Upper lobe of left lung (tissue), 4 donors: Measurements from ENCODE around the gene EYS.

Experiments
- EP300 ChIP-seq, 4 donors: sonication (generic); formaldehyde crosslinking; IDR thresholded peaks; one replicate each; pipeline ENCODE4 v1.5.1; 2017; ENCODE audit warnings: antibody characterized with exemption in 4 of 4, control low read depth in 2 of 4
- POLR2A ChIP-seq, 4 donors: fragments of 450-650 bp; IDR thresholded peaks; one replicate each; pipeline ENCODE4 v1.5.1; 2016 to 2017; ENCODE audit warnings: antibody characterized with exemption in 4 of 4, mild to moderate bottlenecking in 2 of 4
- POLR2AphosphoS5 ChIP-seq, 2 donors: sonication (generic); formaldehyde crosslinking; IDR thresholded peaks; one replicate each; pipeline ENCODE4 v1.5.1; 2017; ENCODE audit warnings: antibody characterized with exemption in 2 of 2
- TF ChIP-seq, protein P1 (sequence below), 6 experiments: fragments of 450-650 bp in 4 of 6; fragments of 200-600 bp in 2 of 6; sonication (generic) in 2 of 6; IDR thresholded peaks; one replicate each; pipeline ENCODE4 v1.5.1; 2016 to 2019; ENCODE audit warnings: antibody characterized with exemption in 6 of 6

DNA sequence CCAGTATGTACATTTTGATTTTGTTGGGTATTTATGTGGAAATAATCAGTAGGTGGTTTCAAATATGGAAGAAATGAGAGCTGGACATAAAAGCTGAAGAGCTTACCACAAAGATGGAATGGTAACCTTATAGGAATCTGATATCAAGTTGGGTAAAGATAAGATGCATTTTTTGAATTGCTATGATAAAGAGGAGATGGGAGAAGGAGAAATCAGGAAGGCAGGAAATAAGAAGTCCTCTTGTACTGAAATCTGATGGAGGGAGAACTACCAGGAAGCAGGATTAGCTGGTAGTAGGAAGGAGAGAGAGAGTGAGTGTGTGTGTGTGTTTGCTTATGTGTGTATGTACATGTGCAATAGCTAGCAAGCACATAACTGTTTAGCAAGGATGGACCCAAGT is 1603.0 kb downstream of the EYS start:
- TF ChIP-seq POLR2AphosphoS5 (IDR thresholded peaks at IDR 0.05): no peak
- TF ChIP-seq, protein P1, sequence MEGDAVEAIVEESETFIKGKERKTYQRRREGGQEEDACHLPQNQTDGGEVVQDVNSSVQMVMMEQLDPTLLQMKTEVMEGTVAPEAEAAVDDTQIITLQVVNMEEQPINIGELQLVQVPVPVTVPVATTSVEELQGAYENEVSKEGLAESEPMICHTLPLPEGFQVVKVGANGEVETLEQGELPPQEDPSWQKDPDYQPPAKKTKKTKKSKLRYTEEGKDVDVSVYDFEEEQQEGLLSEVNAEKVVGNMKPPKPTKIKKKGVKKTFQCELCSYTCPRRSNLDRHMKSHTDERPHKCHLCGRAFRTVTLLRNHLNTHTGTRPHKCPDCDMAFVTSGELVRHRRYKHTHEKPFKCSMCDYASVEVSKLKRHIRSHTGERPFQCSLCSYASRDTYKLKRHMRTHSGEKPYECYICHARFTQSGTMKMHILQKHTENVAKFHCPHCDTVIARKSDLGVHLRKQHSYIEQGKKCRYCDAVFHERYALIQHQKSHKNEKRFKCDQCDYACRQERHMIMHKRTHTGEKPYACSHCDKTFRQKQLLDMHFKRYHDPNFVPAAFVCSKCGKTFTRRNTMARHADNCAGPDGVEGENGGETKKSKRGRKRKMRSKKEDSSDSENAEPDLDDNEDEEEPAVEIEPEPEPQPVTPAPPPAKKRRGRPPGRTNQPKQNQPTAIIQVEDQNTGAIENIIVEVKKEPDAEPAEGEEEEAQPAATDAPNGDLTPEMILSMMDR (IDR thresholded peaks at IDR 0.05): no peak
- TF ChIP-seq POLR2A (IDR thresholded peaks at IDR 0.05): no peak
- no peak for TF ChIP-seq EP300 (IDR thresholded peaks at IDR 0.05)
